Hindlimb muscle (tissue), 1 donor: Measurements from ENCODE around the gene ZFP57. TPM values are rescaled to one million over a fixed set of nuclear protein-coding genes. Genes with fewer than 3 reads are reported as not detected.

ENCODE experiments used
- DNase-seq: peaks from one replicate; pipeline ENCODE4 v3.0.0-alpha.2; 2013
- polyA plus RNA-seq: library from polyadenylated mRNA; unstranded; fragments of 120-200 nt; gene quantifications from one replicate; pipeline ENCODE4 v1.2.1, GENCODE V29; 2013; ENCODE audit not compliant: insufficient read length

Gene ZFP57
- polyA plus RNA-seq, 1 donor = not detected

DNA sequence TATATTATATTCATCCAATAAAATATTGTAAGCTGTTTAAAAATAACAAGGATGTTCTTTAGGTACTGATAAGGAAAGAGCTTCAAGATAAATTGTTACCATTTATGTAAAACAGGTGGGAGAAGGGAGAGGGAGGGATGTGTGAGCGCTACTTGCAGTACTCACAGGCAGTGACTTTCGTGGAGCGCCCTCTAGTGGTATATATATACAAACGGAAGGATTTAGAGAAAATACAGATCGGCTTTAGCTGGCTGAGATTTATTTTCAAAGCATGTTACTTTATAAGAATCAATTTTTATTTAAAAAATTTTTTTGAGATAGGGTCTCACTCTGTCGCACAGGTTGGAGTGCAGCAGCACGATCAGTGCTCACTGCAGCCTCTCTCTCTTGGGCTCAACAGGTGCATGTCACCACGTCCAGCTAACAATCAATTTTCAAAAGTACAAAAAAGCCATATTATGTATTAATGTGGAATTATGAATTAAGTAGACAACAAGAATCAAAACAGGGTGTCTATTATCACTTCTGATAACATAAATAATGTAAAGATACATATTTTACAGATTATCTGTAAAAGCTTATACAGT is 27.4 kb downstream of the ZFP57 start:
- peak; percentile 49 for DNase-seq

DNA sequence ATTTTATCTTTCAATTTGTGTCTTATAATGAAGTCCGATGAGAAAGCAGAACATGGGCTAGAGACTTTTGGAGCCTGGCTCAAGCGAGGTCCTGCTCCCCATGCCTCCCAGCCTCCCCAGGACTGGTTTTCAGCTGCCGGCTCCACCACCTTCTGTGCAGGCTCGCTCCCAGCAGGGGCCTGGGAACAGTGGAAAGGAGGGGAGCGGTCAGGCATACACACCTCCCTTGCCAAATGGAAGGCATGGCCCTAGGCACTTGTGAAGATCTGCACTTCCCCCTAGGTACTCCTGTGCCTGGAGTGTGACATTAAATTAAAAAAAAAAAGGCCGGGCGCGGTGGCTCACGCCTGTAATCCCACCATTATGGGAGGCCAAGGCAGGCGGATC is 28.8 kb downstream of the ZFP57 start:
- no peak for DNase-seq

DNA sequence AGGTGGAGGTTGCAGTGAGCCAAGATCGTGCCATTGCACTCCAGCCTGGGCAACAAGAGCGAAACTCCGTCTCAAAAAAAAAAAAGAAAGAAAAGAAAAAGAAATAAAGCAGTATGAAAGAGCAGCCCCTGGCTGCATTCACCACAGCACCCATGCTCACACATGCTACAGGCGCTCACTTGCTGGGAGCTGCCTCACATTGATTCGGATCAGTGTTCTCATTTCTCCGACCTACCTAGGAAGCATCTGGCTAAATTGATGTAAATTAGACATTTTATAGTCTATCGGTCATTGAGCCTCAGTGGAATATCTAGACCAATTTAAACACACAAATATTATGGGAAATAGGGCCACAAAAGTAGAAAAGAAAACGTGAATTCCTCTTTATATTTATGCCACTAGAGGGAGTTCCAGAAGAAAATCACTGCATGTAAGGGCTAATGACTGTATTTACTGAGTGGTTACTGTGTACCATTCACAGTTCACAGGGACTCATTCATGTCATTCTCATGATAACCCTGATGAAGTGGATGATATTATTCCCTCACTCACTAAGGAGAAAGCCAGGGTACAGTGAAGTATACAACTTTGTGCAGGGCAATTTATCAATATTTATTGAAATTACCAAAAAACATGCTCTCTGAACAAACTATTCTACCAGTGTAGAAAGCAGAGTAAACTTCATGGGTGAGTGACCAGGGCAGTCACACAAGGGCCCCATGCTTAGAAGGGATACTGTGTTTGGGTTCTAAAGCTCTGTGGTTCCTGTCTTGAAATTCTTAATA is 29.3 kb downstream of the ZFP57 start:
- DNase-seq = no peak

DNA sequence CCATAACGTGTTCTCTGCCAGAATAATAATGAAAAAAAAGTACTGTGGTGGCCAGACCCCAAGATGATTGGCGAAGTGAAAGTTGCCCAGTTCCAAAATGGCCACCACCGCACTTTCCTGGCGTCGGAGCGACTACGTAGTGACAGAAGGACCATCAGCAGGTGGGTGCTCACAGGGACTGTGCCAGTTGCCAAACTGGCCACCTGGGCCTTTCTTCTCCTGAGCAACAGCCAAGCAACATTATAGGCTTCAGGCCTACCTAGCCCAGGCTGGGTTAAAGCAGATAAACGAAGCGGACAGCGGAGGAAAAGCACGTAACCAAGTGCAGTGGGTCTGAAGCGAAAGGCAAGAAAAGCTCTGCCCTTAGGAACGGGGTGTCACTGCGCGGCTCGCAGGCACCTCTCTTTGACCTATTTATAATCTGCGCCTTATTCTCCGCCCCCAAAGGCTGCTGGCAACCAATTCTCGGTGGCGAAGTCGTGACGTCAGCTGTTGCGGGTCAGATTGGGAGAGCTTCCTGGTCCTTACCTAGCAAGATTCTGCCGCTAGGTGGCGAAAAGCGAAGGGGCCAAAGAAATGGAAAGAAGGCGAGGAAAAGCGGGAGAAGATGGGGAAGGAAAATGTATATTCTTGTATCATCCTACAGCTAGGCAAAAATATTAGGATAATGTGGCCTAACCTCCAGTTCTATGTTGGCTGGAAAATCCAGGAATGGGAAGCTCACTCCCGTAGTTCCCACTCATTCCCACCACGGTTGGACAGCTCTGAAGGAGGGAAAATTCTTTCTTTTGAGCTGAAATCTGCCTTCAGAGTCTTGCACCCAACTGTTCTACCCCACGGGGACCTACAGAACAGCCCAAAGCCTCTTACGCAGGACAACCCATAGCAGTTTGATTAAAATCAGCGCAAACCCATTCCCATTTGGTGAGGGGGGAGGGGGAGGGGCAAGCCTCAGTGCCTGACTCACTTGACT is 31.0 kb downstream of the ZFP57 start:
- DNase-seq = peak; percentile 97

GRCh38 chr6:29647927-29648642 is 32.9 kb downstream of the ZFP57 start:
- no peak for DNase-seq

DNA sequence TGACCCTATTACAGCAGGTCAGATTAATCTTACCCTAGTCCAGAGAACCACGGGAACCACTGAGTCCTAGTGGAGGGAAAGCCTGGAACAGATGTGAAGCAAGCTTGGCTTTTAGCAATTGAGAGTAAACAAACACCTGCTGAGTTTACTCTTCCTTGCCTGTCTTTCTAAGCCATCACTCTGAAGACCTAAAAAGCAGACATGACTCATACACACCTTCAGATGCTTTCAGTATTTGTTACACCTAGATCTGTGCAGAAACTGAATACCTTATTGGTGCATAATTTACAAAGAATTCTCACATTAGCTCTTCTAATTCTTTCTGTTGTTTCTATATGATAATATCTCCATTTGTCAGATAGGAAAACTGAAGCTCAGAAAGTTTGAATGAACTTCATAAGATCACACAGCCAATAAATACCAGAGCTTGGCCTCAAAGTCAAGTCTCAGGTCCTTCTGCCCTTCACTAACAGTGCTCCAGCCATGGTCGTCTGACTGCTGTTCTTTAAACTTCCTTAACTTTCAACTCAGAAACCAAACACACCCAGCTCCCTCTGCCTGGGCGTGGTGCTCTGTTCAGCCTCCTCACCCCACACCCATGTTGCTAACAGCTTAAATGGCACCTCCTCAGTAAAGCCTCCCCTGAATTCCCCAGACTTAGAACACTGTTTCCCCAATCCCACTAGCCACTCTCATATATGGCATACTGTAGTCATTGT is 39.4 kb downstream of the ZFP57 start:
- DNase-seq = no peak

GRCh38 chr6:29637247-29637646 is 43.7 kb downstream of the ZFP57 start:
- DNase-seq = no peak

- peak; percentile 47 for DNase-seq
These were observed 47.4 kb downstream of the ZFP57 start for GRCh38 chr6:29633534-29633905.

DNA sequence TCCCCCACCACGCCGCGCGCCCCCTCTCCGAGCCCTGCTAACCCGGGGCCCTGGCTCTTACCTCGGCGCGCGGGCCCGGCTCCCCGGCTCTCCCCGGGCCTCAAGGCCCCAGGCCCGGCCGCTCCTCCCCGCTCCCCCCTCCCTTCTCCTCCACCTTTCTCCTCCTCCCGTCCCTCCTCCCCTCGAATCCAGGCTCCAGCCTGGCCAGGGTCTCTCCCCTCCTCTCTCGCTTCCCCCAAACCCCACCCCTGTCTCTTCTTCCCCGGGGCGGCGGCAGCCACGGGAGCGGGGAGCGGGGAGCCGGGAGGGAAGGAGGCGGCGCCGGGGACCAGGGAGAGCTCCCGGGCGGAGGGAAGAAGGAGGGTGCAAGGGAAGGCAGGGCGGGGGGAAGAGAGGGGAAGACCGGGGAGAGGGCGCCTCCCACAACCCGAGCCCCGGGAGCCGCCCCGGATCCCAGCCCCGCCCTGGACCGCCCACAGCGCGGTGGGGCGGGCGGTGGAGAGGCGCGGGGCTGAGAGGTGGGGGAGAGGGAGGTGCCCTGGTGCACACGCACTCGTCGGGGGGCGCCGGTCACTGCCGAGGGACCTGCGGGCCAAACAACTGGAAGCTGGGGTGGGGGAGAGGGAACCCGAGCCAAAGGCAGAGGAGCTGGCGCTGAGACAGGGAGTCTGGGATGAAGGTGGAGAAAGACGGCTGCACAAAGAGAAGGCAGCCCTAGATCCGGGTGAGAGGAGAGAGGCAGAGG is 48.0 kb downstream of the ZFP57 start, which contains the start of gene GABBR1:
GABBR1 (minus strand) TSS at position 395 of the 745 bp plus-strand sequence. CDS start 798 bp downstream, outside the sequence.
- DNase-seq = peak; percentile 92

GRCh38 chr6:29631860-29632731 is 48.9 kb downstream of the ZFP57 start:
- DNase-seq = peak; percentile 41

GRCh38 chr6:29631209-29631810 is 49.6 kb downstream of the ZFP57 start:
- DNase-seq = no peak

DNA sequence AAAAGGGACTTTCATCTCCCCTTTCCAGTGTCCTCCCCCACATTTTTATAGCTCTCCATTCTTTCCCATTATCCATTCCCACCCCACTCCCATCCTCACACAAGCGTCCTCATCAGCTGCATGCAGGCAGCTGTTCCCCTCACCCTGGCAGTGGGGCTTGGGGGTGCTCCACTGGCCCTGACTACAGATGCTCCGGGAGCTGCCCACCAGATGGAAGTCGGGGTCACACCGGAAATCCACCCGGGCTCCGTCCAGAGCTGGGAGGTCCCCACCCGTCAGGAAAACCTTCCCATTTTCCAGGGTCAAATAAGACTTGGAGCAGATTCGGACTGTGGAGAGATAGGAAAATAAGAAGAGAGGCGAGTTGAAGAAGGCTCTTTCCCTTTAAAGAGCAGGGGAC is 50.6 kb downstream of the ZFP57 start:
- DNase-seq = no peak

- DNase-seq = no peak
These were observed 51.4 kb downstream of the ZFP57 start for GRCh38 chr6:29629571-29629970.

DNA sequence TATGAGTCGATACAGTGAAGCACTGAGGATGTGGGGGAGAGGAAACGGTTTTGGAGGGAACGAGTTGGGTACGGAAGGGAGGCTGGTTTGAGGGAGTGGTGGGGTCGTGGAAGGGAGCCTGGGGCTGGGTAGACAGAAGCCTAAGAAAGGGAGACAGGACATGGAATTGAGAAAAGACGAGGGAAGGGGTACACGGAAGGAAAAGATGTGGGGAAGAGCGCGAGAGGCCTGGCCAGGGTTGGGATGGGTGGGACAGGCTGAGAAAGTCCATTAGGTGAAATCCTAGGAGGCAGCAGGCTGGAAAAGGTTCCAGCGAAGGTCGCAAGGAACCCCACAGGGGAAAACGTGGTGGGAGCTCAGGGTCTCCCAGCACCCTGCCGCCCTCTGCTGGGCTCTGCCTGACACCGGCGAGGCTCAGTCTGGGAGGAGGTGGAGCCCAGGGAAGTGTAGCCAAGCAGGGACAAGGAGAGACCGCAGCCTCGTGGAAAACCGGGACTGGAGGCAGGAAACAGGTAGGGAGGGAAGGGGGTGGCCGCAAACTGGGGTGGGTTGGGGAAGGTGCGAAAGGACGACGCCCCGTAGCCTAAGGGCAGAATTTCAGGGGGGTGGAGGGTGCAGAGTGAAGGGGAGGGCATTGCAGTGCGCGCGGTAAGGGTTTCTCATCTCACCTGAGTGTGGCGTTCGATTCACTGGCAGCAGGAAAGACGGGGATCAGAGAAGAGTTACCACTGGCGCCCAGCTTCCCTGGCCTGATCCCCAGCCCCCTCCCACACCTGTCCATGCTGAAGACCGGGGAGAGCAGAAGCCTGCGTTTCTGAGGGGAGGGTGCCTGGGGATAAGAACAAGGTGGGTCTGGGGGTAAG is 52.3 kb downstream of the ZFP57 start:
- peak; percentile 75 for DNase-seq

GRCh38 chr6:29627755-29628418 is 53.1 kb downstream of the ZFP57 start:
- DNase-seq = peak; percentile 82

- DNase-seq = no peak
These were observed 53.8 kb downstream of the ZFP57 start for GRCh38 chr6:29626948-29627754.
